GM12878 (cell line): Measurements from ENCODE around the gene A3GALT2. TPM values are rescaled to one million over a fixed set of nuclear protein-coding genes. Genes with fewer than 3 reads are reported as not detected.

Source experiments
- ATAC-seq: fragments of 200-7000 bp; cut with Tn5 transposase; 3 replicates; pipeline ENCODE4 v1.9.1; 2020; ENCODE audit warnings: mild to moderate bottlenecking, moderate library complexity
- BruUV-seq: library from RNA; stranded (reverse); fragments of 400-500 nt; replicated peaks from 2 replicates; lab custom pipeline; 2021; lab: Mats Ljungman, UMichigan
- CTCF ChIA-PET: fragments of 300-600 bp; sonication (Branson Sonifier 250); formaldehyde crosslinking; extraction: SDS; loops from one replicate; lab custom pipeline; 2021; ENCODE audit warnings: inconsistent platforms; lab: Yijun Ruan, JAX
- POLR2A ChIA-PET: fragments of 350-600 bp; formaldehyde crosslinking; extraction: SDS; loops from one replicate; lab custom pipeline; 2021; ENCODE audit warnings: inconsistent platforms; lab: Charles Lee
- RAD21 ChIA-PET: fragments of 300-600 bp; sonication (Branson Sonifier 250); formaldehyde crosslinking; loops from one replicate; lab custom pipeline; 2023; ENCODE audit warnings: antibody characterized with exemption; ENCODE audit not compliant: unreplicated experiment; lab: Charles Lee
- SMC1A ChIA-PET: fragments of 300-600 bp; sonication (Branson Sonifier 250); formaldehyde crosslinking; loops from one replicate; lab custom pipeline; 2023; ENCODE audit not compliant: unreplicated experiment, uncharacterized antibody; lab: Charles Lee
- DNase-seq: peaks from one replicate; pipeline ENCODE4 v3.0.0-alpha.2; 2011; ENCODE audit warnings: low read depth, low spot score
- FAIRE-seq: peaks from 3 replicates; lab custom pipeline; 2011; peaks lifted over from hg19 to GRCh38; lab: Jason Lieb, UNC
- H2AFZ ChIP-seq: 2 replicates; pipeline ENCODE4 v1.6.0; 2011; ENCODE audit warnings: low read depth, low read length, control low read depth; ENCODE audit not compliant: control insufficient read depth
- H3K27ac ChIP-seq: 2 replicates; pipeline ENCODE4 v1.5.1; 2011; ENCODE audit warnings: control low read depth; ENCODE audit not compliant: control insufficient read depth, insufficient read depth
- H3K27me3 ChIP-seq, 2 experiments: replicated peaks in 1 of 2; 2 replicates each; pipeline versions ENCODE4 v1.6.0 to v1.6.1; 2011; ENCODE audit warnings: low read length in 1 of 2; ENCODE audit not compliant: control insufficient read depth in 2 of 2, insufficient read depth in 2 of 2
- H3K36me3 ChIP-seq, 2 experiments: 2 replicates each; pipeline ENCODE4 v1.5.1; 2011; ENCODE audit warnings: low read length in 1 of 2; ENCODE audit not compliant: control insufficient read depth in 2 of 2, insufficient read depth in 2 of 2
- H3K4me1 ChIP-seq: 2 replicates; pipeline ENCODE4 v1.6.1; 2011; ENCODE audit warnings: mild to moderate bottlenecking, low read length, moderate library complexity, mixed read lengths; ENCODE audit not compliant: control insufficient read depth, insufficient read depth
- H3K4me2 ChIP-seq: 2 replicates; pipeline ENCODE4 v1.6.0; 2011; ENCODE audit warnings: control low read depth; ENCODE audit not compliant: control insufficient read depth, insufficient read depth
- H3K4me3 ChIP-seq: fragments of 200-600 bp; sonication (generic); 2 replicates; pipeline ENCODE4 v1.5.1; 2016
- H3K79me2 ChIP-seq: 2 replicates; pipeline ENCODE4 v1.6.0; 2011; ENCODE audit warnings: low read length; ENCODE audit not compliant: control insufficient read depth, insufficient read depth
- H3K9ac ChIP-seq: 2 replicates; pipeline ENCODE4 v1.8.0; 2011; ENCODE audit warnings: low read length, control low read depth, mixed read lengths; ENCODE audit not compliant: control insufficient read depth, insufficient read depth
- H3K9me3 ChIP-seq: replicated peaks from 3 replicates; pipeline ENCODE4 v1.5.1; 2011; ENCODE audit warnings: mild to moderate bottlenecking, low read length; ENCODE audit not compliant: control insufficient read depth, insufficient read depth
- H4K20me1 ChIP-seq: 2 replicates; pipeline ENCODE4 v1.6.0; 2011; ENCODE audit not compliant: control insufficient read depth, insufficient read depth
- CHD4 ChIP-seq: fragments of 200-600 bp; sonication (generic); IDR thresholded peaks from 2 replicates; pipeline ENCODE4 v1.6.1; 2016; ENCODE audit warnings: mild to moderate bottlenecking
- CTCF ChIP-seq, 3 experiments: IDR thresholded peaks in 2 of 3; conservative IDR thresholded peaks in 1 of 3; 2 replicates each; pipeline ENCODE4 v1.5.1; 2011; ENCODE audit warnings: low read depth in 3 of 3, low read length in 3 of 3, mild to moderate bottlenecking in 3 of 3, control low read depth in 2 of 3, moderate library complexity in 2 of 3, inconsistent platforms in 1 of 3, mixed read lengths in 1 of 3; ENCODE audit not compliant: control insufficient read depth in 2 of 3, insufficient read depth in 1 of 3; ENCODE audit errors: extremely low read depth in 1 of 3
- E2F4 ChIP-seq: IDR thresholded peaks from 2 replicates; pipeline ENCODE4 v1.6.1; 2012; ENCODE audit warnings: low read depth, low read length, improper control_type of control experiment
- ETV6 ChIP-seq, 2 experiments: fragments of 450-650 bp in 1 of 2; IDR thresholded peaks in 1 of 2; conservative IDR thresholded peaks in 1 of 2; 2 replicates each; pipeline ENCODE4 v1.6.1; 2014; ENCODE audit warnings: antibody characterized with exemption in 1 of 2, borderline replicate concordance in 1 of 2, low read depth in 1 of 2, mild to moderate bottlenecking in 1 of 2, moderate library complexity in 1 of 2
- GABPA ChIP-seq: IDR thresholded peaks from 2 replicates; pipeline ENCODE4 v1.6.1; 2014; ENCODE audit warnings: antibody characterized with exemption, low read depth, mild to moderate bottlenecking, inconsistent platforms
- IKZF2 ChIP-seq, 2 experiments: fragments of 450-650 bp; IDR thresholded peaks; 2 replicates each; pipeline ENCODE4 v1.6.1; 2017; ENCODE audit warnings: mild to moderate bottlenecking in 2 of 2, moderate library complexity in 2 of 2
- JUND ChIP-seq: IDR thresholded peaks from 2 replicates; pipeline ENCODE4 v1.6.1; 2012; ENCODE audit warnings: low read depth, mild to moderate bottlenecking, low read length, improper control_type of control experiment, moderate library complexity
- MYB ChIP-seq: fragments of 150-350 bp; IDR thresholded peaks from 2 replicates; pipeline ENCODE4 v1.6.1; 2014; ENCODE audit warnings: mild to moderate bottlenecking, low read depth, low read length, borderline replicate concordance
- NBN ChIP-seq: fragments of 450-650 bp; IDR thresholded peaks from 2 replicates; pipeline ENCODE4 v1.6.1; 2016
- RB1 ChIP-seq: fragments of 450-650 bp; formaldehyde crosslinking; IDR thresholded peaks from 2 replicates; pipeline ENCODE4 v1.6.1; 2017; ENCODE audit warnings: mild to moderate bottlenecking, borderline replicate concordance
- RCOR1 ChIP-seq: conservative IDR thresholded peaks from 2 replicates; pipeline ENCODE4 v1.6.1; 2012; ENCODE audit warnings: low read depth, low read length, improper control_type of control experiment
- SREBF2 ChIP-seq: IDR thresholded peaks from 2 replicates; pipeline ENCODE4 v1.6.1; 2012; ENCODE audit warnings: mild to moderate bottlenecking, low read length
- TAF1 ChIP-seq: IDR thresholded peaks from 2 replicates; pipeline ENCODE4 v1.6.1; 2011; ENCODE audit warnings: mild to moderate bottlenecking, low read depth, low read length, borderline replicate concordance
- ZBTB40 ChIP-seq: fragments of 450-650 bp; IDR thresholded peaks from 2 replicates; pipeline ENCODE4 v1.6.1; 2016; ENCODE audit warnings: mild to moderate bottlenecking, moderate library complexity, borderline replicate concordance
- ZNF622 ChIP-seq: fragments of 450-650 bp; IDR thresholded peaks from 2 replicates; pipeline ENCODE4 v1.6.1; 2017; ENCODE audit warnings: mild to moderate bottlenecking, inconsistent platforms
- ZSCAN29 ChIP-seq: fragments of 450-650 bp; IDR thresholded peaks from 2 replicates; pipeline ENCODE4 v1.6.1; 2017; ENCODE audit warnings: mild to moderate bottlenecking, moderate library complexity
- WGBS: methylation state at CpG from one replicate; pipeline ENCODE4 v1.1.6; 2016; ENCODE audit warnings: low lambda C conversion rate; ENCODE audit not compliant: insufficient replicate concordance, insufficient coverage; ENCODE audit errors: missing lambda C conversion rate; 5-methylcytosine and 5-hydroxymethylcytosine counted together
- in situ Hi-C: fragments of 300-500 bp; cut with MboI; formaldehyde crosslinking; loops from 9 replicates; pipeline ENCODE4 v1.14.3; 2018; ENCODE audit warnings: mixed read lengths
- intact Hi-C: fragments of 100-400 bp; cut with micrococcal nuclease; formaldehyde crosslinking; loops from one replicate; pipeline ENCODE4 v1.14.2; 2022; ENCODE audit not compliant: unreplicated experiment
- polyA plus RNA-seq, 11 experiments: library from polyadenylated mRNA; depleted of rRNA in 4 of 11; unstranded in 6 of 11; stranded (reverse) in 5 of 11; fragments of >200 nt; fragmentation: Nextera tagmentation in 4 of 11; fragmentation: Illumina TruSeq in 1 of 11; extraction: Ambion mirVana in 4 of 11; extraction: Trizol in 1 of 11; gene quantifications; 1 replicate in 1 of 11; 2 replicates in 10 of 11; pipeline versions ENCODE4 v1.2.1 to v1.2.3, GENCODE V29; 2011 to 2016; ENCODE audit warnings: inconsistent platforms in 2 of 11, missing spikeins in 2 of 11, low read depth in 1 of 11
- total RNA-seq, 4 experiments: library from RNA; depleted of rRNA in 3 of 4; stranded (reverse); fragments of >200 nt in 3 of 4; fragmentation: Illumina TruSeq in 1 of 4; extraction: Trizol in 1 of 4; gene quantifications; 2 replicates each; pipeline versions ENCODE4 v1.2.1 to v1.2.3, GENCODE V29; 2013 to 2021
- TF ChIP-seq, protein P1 (sequence below): IDR thresholded peaks from 2 replicates; pipeline ENCODE4 v1.6.1; 2012; ENCODE audit warnings: low read depth, low read length, improper control_type of control experiment

The A3GALT2 gene
- total and polyA plus RNA-seq, 10 of the 15 experiments (the other 5 are each of a cell fraction or from before 2014, with no cell fraction given), result not detected

DNA sequence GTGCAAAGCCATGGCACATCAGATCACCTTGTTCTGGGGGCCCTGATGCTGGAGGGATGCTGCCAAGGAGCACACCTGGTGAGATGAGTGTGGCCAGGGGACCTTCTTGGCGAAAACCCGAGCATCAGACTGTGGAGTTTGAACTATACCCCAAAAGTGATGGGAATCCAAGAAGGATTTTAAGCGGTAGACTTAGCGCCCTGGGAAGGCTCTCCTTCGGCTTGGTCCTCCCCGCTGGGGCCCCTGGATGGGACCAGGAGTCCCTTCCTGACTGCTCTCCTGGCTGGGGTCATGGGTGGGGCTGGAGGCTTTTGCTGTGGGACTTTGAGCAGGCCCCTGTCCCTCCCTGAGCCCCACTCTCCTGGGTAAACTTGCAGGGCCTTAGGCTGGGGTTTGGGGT, 54.1 kb downstream of the A3GALT2 start:
- ChIA-PET CTCF (no interaction called here), POLR2A (no interaction called here), RAD21 (no interaction called here), SMC1A (no interaction called here)
- FAIRE-seq (no peak), ATAC-seq (no peak), DNase-seq (no peak)
- Histone ChIP-seq H3K4me2 (no peak overlapping the region), H3K9me3 (no peaks in the 10 kb centered on the region), H3K36me3 (no peaks in the 10 kb centered on the region), H3K4me3 (no peak overlapping the region), H3K79me2 (no peaks in the 10 kb centered on the region; the same call in 1 of the 2 replicates), H3K4me1 (no peaks in the 10 kb centered on the region), H3K27ac (no peak overlapping the region), H2AFZ (no peak overlapping the region), H3K27me3 (no peaks in the 10 kb centered on the region), H3K9ac (no peak overlapping the region), H4K20me1 (no peaks in the 10 kb centered on the region; the same call in 1 of the 2 replicates)
- in situ Hi-C loops, result no loop called here
- no TSS peak for BruUV-seq
- intact Hi-C loops, result no loop called here
- WGBS, result 72% methylated on average over 6 of the region's 6 CpGs
- TF ChIP-seq TAF1 (no peak), RB1 (no peak), NBN (no peak), ETV6 (conservative IDR thresholded peaks at IDR 0.05 in 1 of 2, IDR thresholded peaks at IDR 0.05 in 1 of 2; ENCODE audit: borderline replicate concordance in 1 of 2, low read depth in 1 of 2) (no peak), E2F4 (no peak), RCOR1 (no peak), IKZF2 (IDR thresholded peaks at IDR 0.05) (no peak), ZNF622 (no peak), JUND (no peak), ZSCAN29 (no peak), CHD4 (no peak), MYB (no peak), GABPA (no peak), ZBTB40 (no peak), SREBF2 (no peak), CTCF (IDR thresholded peaks at IDR 0.05 in 2 of 3, conservative IDR thresholded peaks at IDR 0.05 in 1 of 3; ENCODE audit: control insufficient read depth in 2 of 3, extremely low read depth in 1 of 3, insufficient read depth in 1 of 3, low read depth in 3 of 3, low read length in 3 of 3) (no peak)
- TF ChIP-seq, protein P1, sequence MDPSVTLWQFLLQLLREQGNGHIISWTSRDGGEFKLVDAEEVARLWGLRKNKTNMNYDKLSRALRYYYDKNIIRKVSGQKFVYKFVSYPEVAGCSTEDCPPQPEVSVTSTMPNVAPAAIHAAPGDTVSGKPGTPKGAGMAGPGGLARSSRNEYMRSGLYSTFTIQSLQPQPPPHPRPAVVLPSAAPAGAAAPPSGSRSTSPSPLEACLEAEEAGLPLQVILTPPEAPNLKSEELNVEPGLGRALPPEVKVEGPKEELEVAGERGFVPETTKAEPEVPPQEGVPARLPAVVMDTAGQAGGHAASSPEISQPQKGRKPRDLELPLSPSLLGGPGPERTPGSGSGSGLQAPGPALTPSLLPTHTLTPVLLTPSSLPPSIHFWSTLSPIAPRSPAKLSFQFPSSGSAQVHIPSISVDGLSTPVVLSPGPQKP, result no peak
